GM12892 (cell line): ENCODE data around the gene RNF186.

ENCODE experiments used
- DNase-seq: peaks from one replicate; pipeline ENCODE4 v3.0.0; 2011; ENCODE audit not compliant: insufficient read length
- FAIRE-seq: peaks from 2 replicates; lab custom pipeline; 2011; peaks lifted over from hg19 to GRCh38; lab: Jason Lieb, UNC
- POLR2A ChIP-seq: IDR thresholded peaks from 2 replicates; pipeline ENCODE4 v1.6.1; 2011; ENCODE audit warnings: low read depth, low read length, control low read depth
- POLR2AphosphoS5 ChIP-seq: IDR thresholded peaks from 2 replicates; pipeline ENCODE4 v1.6.1; 2011; ENCODE audit warnings: low read depth, low read length, control low read depth
- TAF1 ChIP-seq: IDR thresholded peaks from 2 replicates; pipeline ENCODE4 v1.6.1; 2011; ENCODE audit warnings: low read depth, mild to moderate bottlenecking, control low read depth, low read length, borderline replicate concordance

The RNF186 gene

DNA sequence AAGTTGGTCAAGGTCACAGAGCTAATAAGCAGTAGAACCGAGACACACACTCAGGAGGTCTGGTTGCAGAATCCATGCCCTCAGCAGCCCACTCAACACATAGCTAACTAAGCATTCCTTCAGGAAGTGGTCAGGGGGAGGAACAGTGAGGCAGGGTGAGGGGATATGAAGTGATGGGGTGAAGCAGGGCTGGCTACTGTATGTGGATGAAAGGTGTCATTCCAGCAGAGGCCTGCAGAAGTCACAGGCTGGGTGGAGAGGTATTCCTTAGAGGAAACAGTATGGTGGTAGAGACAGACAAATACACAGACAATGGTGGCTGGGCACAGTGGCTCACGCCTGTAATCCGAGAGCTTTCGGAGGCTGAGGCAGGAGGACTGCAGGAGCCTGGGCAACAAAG is 29.4 kb downstream of the RNF186 start:
- TF ChIP-seq POLR2A, result no peak
- TF ChIP-seq TAF1, result no peak
- TF ChIP-seq POLR2AphosphoS5, result no peak
- FAIRE-seq (no peak), DNase-seq (no peak)

DNA sequence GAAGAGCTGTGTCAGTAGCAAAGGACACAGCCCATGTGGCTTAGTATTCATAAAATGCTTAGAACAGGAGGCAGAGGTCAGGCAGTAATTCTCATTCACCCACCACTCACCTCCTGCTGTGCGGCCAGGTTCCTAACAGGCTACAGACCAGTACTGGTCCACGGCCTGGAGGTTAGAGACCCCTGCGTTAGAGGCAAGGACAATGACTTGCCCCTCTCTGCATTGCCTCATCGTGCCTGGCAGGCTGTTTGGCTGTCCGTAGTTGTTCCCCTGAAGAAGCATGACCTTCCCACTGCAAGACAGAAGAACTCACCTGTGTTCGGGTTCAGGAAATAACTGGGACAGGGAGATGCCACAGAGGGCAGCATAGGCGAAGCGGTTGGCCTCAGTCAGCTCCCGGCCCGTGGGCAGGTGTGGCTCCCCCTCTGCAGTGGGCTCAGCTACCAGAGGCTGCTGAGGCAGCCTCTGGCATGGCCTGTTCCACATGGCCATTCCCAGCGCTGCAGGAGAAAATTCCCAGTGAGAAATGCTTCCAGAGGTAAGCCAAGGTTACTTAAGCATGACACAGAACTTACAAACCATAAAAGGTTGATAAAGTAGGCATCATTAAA is 34.7 kb downstream of the RNF186 start:
- DNase-seq (no peak), FAIRE-seq (no peak)
- TF ChIP-seq POLR2AphosphoS5 (no peak), TAF1 (no peak), POLR2A (no peak)

GRCh38 chr1:19776933-19777332 is 38.1 kb downstream of the RNF186 start:
- FAIRE-seq (no peak), DNase-seq (no peak)
- TF ChIP-seq TAF1, result no peak
- no peak for TF ChIP-seq POLR2A

DNA sequence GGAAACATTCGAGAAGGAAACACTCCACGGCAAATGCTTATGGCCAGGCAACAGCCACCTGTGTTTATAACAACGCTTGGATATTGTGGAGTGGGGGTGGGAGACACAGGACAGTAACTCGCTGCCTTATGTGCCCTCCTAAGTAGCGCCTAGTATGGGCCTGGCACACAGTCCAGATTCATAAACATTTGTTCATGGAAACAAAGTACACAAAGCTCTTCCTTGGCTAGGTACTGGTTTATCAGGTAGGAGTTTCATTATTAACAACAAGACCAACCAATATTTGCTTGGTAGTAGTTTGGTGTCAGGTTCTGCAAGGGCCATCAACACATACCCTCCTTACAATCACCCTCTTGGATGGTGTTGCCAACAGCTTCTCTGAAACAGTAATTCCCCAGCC is 38.8 kb downstream of the RNF186 start:
- DNase-seq (no peak), FAIRE-seq (no peak)
- TF ChIP-seq POLR2A, result no peak
- no peak for TF ChIP-seq POLR2AphosphoS5
- no peak for TF ChIP-seq TAF1

DNA sequence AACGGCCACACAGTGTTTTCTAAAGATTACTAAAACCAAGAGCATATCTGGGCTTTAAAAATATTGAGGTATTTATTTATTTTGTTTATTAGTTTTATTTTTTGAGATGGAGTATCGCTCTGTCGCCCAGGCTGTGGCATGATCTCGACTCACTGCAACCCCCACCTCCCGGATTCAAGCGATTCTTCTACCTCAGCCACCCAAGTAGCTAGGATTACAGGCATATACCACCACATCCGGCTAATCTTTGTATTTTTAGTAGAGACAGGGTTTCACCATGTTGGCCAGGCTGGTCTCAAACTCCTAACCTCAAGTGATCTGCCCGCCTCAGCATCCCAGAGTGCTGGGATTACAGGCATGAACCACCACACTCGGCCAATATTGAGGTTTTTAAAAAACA is 39.3 kb downstream of the RNF186 start:
- no peak for FAIRE-seq
- TF ChIP-seq TAF1 (no peak), POLR2A (no peak), POLR2AphosphoS5 (no peak)
- DNase-seq, result no peak

- TF ChIP-seq POLR2AphosphoS5 (no peak), TAF1 (no peak), POLR2A (no peak)
- no peak for DNase-seq
- no peak for FAIRE-seq
These were observed 39.8 kb downstream of the RNF186 start for GRCh38 chr1:19775317-19775716.

- TF ChIP-seq POLR2A (no peak), POLR2AphosphoS5 (no peak), TAF1 (no peak)
- FAIRE-seq, result no peak
- no peak for DNase-seq
These were observed 40.8 kb downstream of the RNF186 start for GRCh38 chr1:19774180-19774785.

DNA sequence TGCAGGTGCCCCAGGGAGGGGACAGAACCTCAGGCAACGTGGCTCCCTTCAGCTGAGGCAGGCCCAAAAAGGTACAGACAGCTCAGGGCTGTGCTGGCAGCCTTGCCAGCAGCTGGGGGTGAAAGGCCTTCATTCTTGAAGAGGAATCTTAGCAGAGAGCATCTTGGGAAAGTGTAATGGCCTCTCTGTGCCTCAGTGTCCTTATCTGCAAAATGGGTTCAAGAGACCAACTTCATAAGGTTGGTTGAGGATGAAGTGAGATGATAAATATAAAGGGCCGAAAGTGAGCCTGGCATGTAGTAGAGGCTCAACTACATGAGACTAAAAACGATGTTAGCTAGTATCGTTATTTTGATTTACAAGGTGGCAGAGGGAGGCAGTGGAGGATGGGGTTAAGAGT is 41.6 kb downstream of the RNF186 start:
- TF ChIP-seq POLR2AphosphoS5 (no peak), POLR2A (no peak), TAF1 (no peak)
- DNase-seq, result no peak
- FAIRE-seq, result no peak

DNA sequence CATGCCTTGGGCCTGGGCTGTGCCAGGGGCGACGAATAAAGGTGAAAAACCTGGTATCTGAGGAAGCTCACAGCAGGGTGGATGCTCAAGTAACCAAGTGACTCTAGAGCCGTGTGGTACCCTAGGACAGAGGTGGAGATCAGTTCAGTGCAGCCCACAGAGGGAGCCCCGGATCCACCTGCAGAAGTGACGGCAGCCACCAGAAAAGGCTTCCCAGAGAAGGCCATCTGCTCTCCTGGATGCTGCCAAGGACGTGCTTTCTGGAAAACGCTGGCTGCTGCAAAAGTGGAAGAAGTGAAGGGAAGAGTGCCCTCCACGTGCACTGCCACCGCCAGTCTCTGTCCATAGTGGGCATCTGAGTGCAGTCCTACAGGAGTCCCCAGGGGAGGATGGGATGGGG is 43.0 kb downstream of the RNF186 start:
- no peak for FAIRE-seq
- TF ChIP-seq POLR2A (no peak), TAF1 (no peak), POLR2AphosphoS5 (no peak)
- DNase-seq, result no peak

DNA sequence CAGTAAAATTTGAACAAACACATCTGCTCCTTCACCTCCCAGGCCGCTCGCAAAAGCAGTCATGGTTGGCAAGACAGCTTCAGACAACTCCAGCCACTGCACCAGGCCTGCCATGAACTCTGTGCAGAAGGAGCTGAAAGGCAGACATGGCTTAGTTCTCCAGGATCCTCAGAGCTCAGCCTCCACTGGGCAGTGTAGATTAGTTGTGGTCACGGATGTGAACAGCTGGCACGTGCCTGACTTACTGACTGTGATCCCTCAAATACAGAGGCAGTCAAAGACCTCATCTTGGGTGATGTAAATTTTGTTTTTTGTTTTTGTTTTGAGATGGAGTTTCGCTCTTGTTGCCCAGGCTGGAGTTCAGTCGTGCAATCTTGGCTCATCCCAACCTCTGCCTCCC is 43.7 kb downstream of the RNF186 start:
- no peak for DNase-seq
- FAIRE-seq, result no peak
- no peak for TF ChIP-seq TAF1
- TF ChIP-seq POLR2A, result no peak

- no peak for TF ChIP-seq POLR2AphosphoS5
- TF ChIP-seq TAF1, result no peak
- TF ChIP-seq POLR2A, result no peak
- FAIRE-seq (no peak), DNase-seq (no peak)
These were observed 44.5 kb downstream of the RNF186 start for GRCh38 chr1:19770436-19771190.

GRCh38 chr1:19769211-19769932 is 45.7 kb downstream of the RNF186 start:
- DNase-seq, result no peak
- TF ChIP-seq POLR2AphosphoS5, result no peak
- TF ChIP-seq TAF1, result no peak
- no peak for TF ChIP-seq POLR2A
- FAIRE-seq, result no peak
